ENCODE data around the gene PAIP1.

- TF ChIP-seq CTCF (IDR thresholded peaks at IDR 0.05; ENCODE audit: extremely low read depth in 1 of 2, insufficient read depth in 1 of 2, low read depth in 1 of 2, low read length in 2 of 2) (no peak), POLR2AphosphoS5 (IDR thresholded peaks at IDR 0.05; ENCODE audit: insufficient read depth, low read depth, low read length) (no peak), JUN (IDR thresholded peaks at IDR 0.05; ENCODE audit: borderline replicate concordance, insufficient read depth, insufficient read length, low read depth) (no peak), POLR2A (IDR thresholded peaks at IDR 0.05; ENCODE audit: low read depth, low read length) (no peak), FOS (IDR thresholded peaks at IDR 0.05; ENCODE audit: borderline replicate concordance, insufficient read depth, low read length) (no peak)
Measured at GRCh38 chr5:43486353-43486752, 70.5 kb downstream of the PAIP1 start.
